D721Med (cell line): ENCODE results near the gene DPM3.

Experiments
- DNase-seq: peaks from one replicate; pipeline ENCODE4 v3.0.0; 2011; ENCODE audit warnings: low spot score; ENCODE audit not compliant: insufficient read length
- FAIRE-seq: peaks from 2 replicates; lab custom pipeline; 2011; peaks lifted over from hg19 to GRCh38; lab: Jason Lieb, UNC
- CTCF ChIP-seq: IDR thresholded peaks from 2 replicates; pipeline ENCODE4 v1.5.1; 2012; ENCODE audit warnings: mild to moderate bottlenecking, control low read depth; ENCODE audit not compliant: insufficient read depth; ENCODE audit errors: missing control alignments

The DPM3 gene

GRCh38 chr1:155107309-155108264, 32.7 kb downstream of the DPM3 start:
- no peak for TF ChIP-seq CTCF
- DNase-seq: no peak
- FAIRE-seq: no peak

- DNase-seq (no peak), FAIRE-seq (no peak)
- TF ChIP-seq CTCF: no peak
These were observed 33.5 kb downstream of the DPM3 start for GRCh38 chr1:155106862-155107261.

- DNase-seq: no peak
- no peak for TF ChIP-seq CTCF
- FAIRE-seq: no peak
These were observed 34.7 kb downstream of the DPM3 start for GRCh38 chr1:155105604-155106011.

GRCh38 chr1:155104605-155105534, 35.5 kb downstream of the DPM3 start:
- FAIRE-seq (no peak), DNase-seq (no peak)
- TF ChIP-seq CTCF: no peak

- TF ChIP-seq CTCF: no peak
- no peak for DNase-seq
These were observed 37.0 kb downstream of the DPM3 start for GRCh38 chr1:155103325-155103724.

GRCh38 chr1:155099331-155099730, 41.0 kb downstream of the DPM3 start:
- DNase-seq (no peak), FAIRE-seq (no peak)
- TF ChIP-seq CTCF: no peak

More at GRCh38 chr1:155103325-155103724, 37.0 kb downstream of the DPM3 start:
- FAIRE-seq: no peak
